Ascending aorta (tissue), 2 donors: ENCODE data around the gene ABHD2. TPM values are rescaled to one million over a fixed set of nuclear protein-coding genes. Genes with fewer than 3 reads are reported as not detected.

Experiments used
- DNase-seq, 2 donors: peaks; one replicate each; pipeline ENCODE4 v3.0.0-alpha.2; 2019; ENCODE audit warnings: low spot score in 2 of 2
- H3K27ac ChIP-seq, 2 donors: fragments of 200-600 bp; sonication (generic); one replicate each; pipeline ENCODE4 v1.5.1; 2016 to 2017; ENCODE audit warnings: mild to moderate bottlenecking in 1 of 2
- H3K27me3 ChIP-seq: fragments of 200-600 bp; sonication (generic); one replicate; pipeline ENCODE4 v1.5.1; 2017
- H3K36me3 ChIP-seq, 2 donors: fragments of 200-600 bp; sonication (generic); one replicate each; pipeline ENCODE4 v1.5.1; 2016
- H3K4me1 ChIP-seq, 2 donors: fragments of 200-600 bp; sonication (generic); one replicate each; pipeline ENCODE4 v1.5.1; 2016 to 2017; ENCODE audit warnings: mild to moderate bottlenecking in 1 of 2
- H3K4me3 ChIP-seq, 2 donors: fragments of 200-600 bp; sonication (generic); one replicate each; pipeline ENCODE4 v1.5.1; 2016 to 2017; ENCODE audit warnings: mild to moderate bottlenecking in 1 of 2
- H3K9me3 ChIP-seq, 2 donors: fragments of 200-600 bp; sonication (generic); one replicate each; pipeline ENCODE4 v1.5.1; 2016
- CTCF ChIP-seq, 3 experiments: fragments of 200-600 bp in 2 of 3; fragments of 450-650 bp in 1 of 3; sonication (generic) in 2 of 3; IDR thresholded peaks; one replicate each; pipeline ENCODE4 v1.5.1; 2016 to 2019; ENCODE audit warnings: antibody characterized with exemption in 3 of 3, mild to moderate bottlenecking in 1 of 3, moderate library complexity in 1 of 3
- intact Hi-C: fragments of 100-400 bp; cut with DNase I; formaldehyde crosslinking; loops from one replicate; pipeline ENCODE4 v1.15.1; 2023
- total RNA-seq: library from RNA; depleted of rRNA; stranded (reverse); fragments of >200 nt; gene quantifications from one replicate; pipeline ENCODE4 v1.1.0, GENCODE V29; 2016

Gene ABHD2
- total RNA-seq, 1 donor from 2014 or later, result 228 TPM

DNA sequence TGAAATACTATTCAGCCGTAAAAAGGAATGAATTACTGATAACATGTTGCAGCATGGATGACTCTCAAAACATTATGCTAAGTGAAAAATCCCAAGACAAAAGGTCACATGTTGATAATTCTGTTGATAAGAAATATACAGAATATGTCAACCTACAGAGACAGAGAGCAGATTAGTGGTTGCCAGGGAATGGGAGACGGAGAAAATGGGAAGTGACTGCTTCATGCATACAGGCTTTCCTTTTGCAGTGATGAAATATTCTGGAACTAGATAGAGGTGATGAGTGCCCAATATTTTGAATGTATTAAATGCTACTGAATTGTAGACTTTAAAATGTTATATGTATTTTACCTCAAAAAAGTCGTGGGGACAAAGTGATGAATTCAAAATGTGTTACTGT is 56.2 kb downstream of the ABHD2 start:
- no peak overlapping the region for H3K4me3 ChIP-seq
- intact Hi-C loops, result no loop called here
- no peak for DNase-seq
- TF ChIP-seq CTCF (IDR thresholded peaks at IDR 0.05), result no peak
- no peaks in the 10 kb centered on the region for H3K9me3 ChIP-seq
- peaks cover 21 to 45% of the 10 kb centered on the region in 2 donors for H3K4me1 ChIP-seq
- H3K27ac ChIP-seq, result peak overlapping the region in 1 of 2 donors; percentile 54
- no peaks in the 10 kb centered on the region for H3K27me3 ChIP-seq
- H3K36me3 ChIP-seq, result peaks cover 2 to 3% of the 10 kb centered on the region in 2 donors

DNA sequence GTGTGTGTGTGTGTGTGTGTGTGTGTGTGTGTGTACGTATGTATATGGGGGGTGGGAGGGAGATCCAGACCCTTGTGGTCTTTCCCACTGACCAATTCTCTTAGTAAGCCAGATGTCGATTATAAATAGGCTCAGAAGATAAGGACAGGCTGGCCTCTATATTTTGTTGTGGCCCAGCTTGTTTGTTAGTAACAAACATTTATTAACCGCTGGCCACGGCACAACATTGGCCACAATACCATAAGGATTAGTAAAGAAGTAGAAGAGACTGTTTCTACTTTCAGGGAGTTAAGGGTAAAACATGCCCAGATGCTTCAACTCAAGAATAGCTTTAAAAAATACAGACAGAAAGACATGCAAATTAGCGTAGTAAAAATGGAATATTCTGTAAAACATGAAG is 58.1 kb downstream of the ABHD2 start:
- intact Hi-C loops, result no loop called here
- H3K4me1 ChIP-seq, result peaks cover 5 to 26% of the 10 kb centered on the region in 2 donors
- TF ChIP-seq CTCF (IDR thresholded peaks at IDR 0.05), result no peak
- H3K9me3 ChIP-seq, result no peaks in the 10 kb centered on the region
- no peak for DNase-seq
- no peak overlapping the region for H3K27ac ChIP-seq
- H3K4me3 ChIP-seq, result no peak overlapping the region
- no peaks in the 10 kb centered on the region for H3K27me3 ChIP-seq
- peaks cover 3 to 9% of the 10 kb centered on the region in 2 donors for H3K36me3 ChIP-seq

- peaks cover 19 to 25% of the 10 kb centered on the region in 2 donors for H3K36me3 ChIP-seq
- no peak overlapping the region for H3K4me3 ChIP-seq
- DNase-seq, result no peak
- intact Hi-C loops, result no loop called here
- no peak for TF ChIP-seq CTCF (IDR thresholded peaks at IDR 0.05)
- H3K27me3 ChIP-seq, result no peaks in the 10 kb centered on the region
- no peaks in the 10 kb centered on the region for H3K9me3 ChIP-seq
- H3K4me1 ChIP-seq, result peaks cover 5 to 18% of the 10 kb centered on the region in 2 donors
- H3K27ac ChIP-seq, result no peak overlapping the region
These were observed 59.9 kb downstream of the ABHD2 start for GRCh38 chr15:89148126-89148525.

DNA sequence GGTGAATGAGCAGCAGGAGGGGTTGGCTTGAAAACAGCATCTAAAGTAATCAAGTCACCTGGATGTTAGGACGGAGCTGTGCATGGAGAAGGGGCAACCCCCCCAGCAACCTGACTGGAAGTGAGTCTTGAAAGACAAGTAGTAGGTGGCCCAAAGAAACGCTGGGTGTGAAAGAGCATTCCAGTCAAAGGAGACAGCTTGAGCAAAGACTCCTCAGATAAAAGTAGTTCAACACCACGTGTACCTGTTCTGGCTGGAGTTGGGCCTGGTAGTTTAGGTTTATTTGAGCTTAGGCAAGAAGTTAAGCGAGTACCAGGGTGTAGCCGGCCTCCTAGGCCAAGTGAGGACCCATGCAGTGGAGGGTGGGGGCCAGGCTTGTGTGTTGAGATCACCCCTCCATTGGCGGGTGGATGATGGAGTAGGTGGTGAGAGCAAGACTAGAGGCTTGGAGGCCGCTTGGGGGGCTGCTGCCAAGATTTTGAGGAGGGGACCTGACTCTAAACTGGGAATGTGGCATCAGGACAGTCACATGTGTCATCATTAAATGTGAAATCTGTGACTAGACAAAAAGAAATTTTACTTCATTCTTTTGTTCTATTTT is 61.3 kb downstream of the ABHD2 start:
- DNase-seq, result no peak

DNA sequence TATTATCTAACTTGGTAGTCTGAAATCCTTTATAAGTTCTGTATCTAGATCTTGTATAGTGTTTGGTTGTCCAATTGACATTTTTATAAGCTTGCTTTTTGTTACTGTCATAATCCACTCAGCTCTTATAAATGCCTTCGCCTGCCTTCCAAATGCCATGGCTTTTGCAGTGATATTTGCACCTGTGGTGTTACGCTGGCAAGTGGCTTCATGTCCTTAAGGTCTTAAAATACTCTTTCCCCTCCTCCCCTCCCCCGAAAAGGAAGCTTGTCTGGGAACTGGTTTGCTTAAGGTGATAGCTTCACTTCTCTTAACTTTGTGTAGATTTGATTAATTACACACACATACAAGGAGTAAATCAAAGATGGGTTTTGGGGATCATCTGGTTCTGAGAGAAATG is 62.0 kb downstream of the ABHD2 start:
- Histone ChIP-seq H3K27me3 (no peaks in the 10 kb centered on the region), H3K4me3 (no peak overlapping the region), H3K27ac (no peak overlapping the region), H3K4me1 (peaks cover 0 to 3% of the 10 kb centered on the region in 2 donors), H3K9me3 (no peaks in the 10 kb centered on the region), H3K36me3 (peaks cover 28 to 44% of the 10 kb centered on the region in 2 donors)
- intact Hi-C loops, result no loop called here
- TF ChIP-seq CTCF (IDR thresholded peaks at IDR 0.05), result no peak
- DNase-seq, result no peak

More for the DNA sequence above, 61.3 kb downstream of the ABHD2 start:
- no peak overlapping the region for H3K4me3 ChIP-seq
- intact Hi-C loops, result no loop called here
- no peaks in the 10 kb centered on the region for H3K9me3 ChIP-seq
- no peaks in the 10 kb centered on the region for H3K27me3 ChIP-seq
- TF ChIP-seq CTCF (IDR thresholded peaks at IDR 0.05), result no peak
- peaks cover 0 to 3% of the 10 kb centered on the region in 2 donors for H3K4me1 ChIP-seq
- H3K27ac ChIP-seq, result no peak overlapping the region
- H3K36me3 ChIP-seq, result peaks cover 24 to 37% of the 10 kb centered on the region in 2 donors
